ENCODE measurements around the gene COL7A1. TPM values are rescaled to one million over a fixed set of nuclear protein-coding genes. Genes with fewer than 3 reads are reported as not detected.
A peak's percentile ranks its signal among the peaks of the same experiment; 100 is the strongest.
"Not testable (repeated sequence)": the region's sequence is repeated elsewhere in the genome, so short reads cannot be mapped to it uniquely, and the experiment has no call there.

COL7A1 gene
- total RNA-seq, 2 experiments from 2014 or later = 1.0 to 1.6 TPM

DNA sequence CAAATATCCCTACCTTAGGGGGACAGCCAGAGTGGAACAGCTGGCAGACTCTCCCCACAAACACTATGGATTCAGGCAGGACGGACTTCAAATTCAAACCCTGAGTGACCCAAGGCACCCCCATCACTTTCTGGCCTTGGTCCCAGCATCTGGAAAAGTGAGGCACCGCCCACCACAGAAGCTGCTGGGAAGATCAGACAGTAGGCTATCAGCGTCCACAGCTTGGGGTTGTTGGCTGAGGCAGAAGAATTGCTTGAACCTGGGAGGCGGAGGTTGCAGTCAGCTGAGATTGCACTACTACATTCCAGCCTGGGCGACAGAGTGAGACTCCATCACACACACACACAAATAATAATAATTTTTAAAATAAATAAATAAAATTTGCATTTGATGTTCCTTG is 47.0 kb downstream of the COL7A1 start:
- Mint-ChIP-seq H3K4me3 (no peak overlapping the region), H3K9me3 (no peaks in the 10 kb centered on the region), H3K27me3 (no peaks in the 10 kb centered on the region), H3K36me3 (peaks cover 42% of the 10 kb centered on the region), H3K27ac (no peak overlapping the region), H3K4me1 (peaks cover 15% of the 10 kb centered on the region)
- DNase-seq = no peak
- no peak for ATAC-seq (ENCODE audit: low read depth)
- POLR2A ChIA-PET = interaction anchor here (1.4 kb wide), 1 partner anchor 76 kb away, joined by 4 read pairs; no protein-coding TSS in a partner anchor

DNA sequence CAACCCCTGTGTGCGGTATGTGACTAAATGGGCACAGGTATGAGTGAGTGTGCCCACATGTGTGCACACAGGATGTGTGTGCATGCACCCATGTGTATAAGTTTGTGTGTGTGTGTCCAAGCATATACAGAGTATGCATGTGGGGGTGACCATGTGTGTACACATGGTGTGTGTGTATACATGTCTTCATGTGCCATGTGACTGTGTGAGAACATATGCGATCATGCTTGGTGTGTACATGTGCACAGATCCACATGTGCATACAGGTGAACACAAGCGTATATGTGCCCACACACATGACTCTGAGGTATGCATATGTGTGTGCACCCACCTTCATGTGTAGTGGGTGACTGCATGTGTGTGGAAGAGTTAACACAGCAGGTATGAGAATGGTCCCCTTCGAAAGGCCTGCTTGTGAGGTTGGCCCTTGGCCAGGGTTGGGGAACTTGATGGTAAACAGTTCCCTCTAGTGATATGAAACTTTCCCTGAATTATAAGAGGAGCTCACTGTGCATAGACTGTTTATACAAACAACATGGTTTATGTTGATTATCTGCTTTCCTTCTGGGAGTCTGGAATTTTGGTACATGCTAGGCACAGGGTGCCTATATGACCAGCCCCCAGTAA is 48.8 kb downstream of the COL7A1 start:
- H3K27me3 Mint-ChIP-seq = no peaks in the 10 kb centered on the region
- no peak overlapping the region for H3K27ac Mint-ChIP-seq
- no peak overlapping the region for H3K4me3 Mint-ChIP-seq
- peaks cover 13% of the 10 kb centered on the region for H3K4me1 Mint-ChIP-seq
- no peak for DNase-seq
- ATAC-seq (ENCODE audit: low read depth) = no peak
- no peaks in the 10 kb centered on the region for H3K9me3 Mint-ChIP-seq
- POLR2A ChIA-PET = no interaction called here
- peaks cover 43% of the 10 kb centered on the region for H3K36me3 Mint-ChIP-seq

DNA sequence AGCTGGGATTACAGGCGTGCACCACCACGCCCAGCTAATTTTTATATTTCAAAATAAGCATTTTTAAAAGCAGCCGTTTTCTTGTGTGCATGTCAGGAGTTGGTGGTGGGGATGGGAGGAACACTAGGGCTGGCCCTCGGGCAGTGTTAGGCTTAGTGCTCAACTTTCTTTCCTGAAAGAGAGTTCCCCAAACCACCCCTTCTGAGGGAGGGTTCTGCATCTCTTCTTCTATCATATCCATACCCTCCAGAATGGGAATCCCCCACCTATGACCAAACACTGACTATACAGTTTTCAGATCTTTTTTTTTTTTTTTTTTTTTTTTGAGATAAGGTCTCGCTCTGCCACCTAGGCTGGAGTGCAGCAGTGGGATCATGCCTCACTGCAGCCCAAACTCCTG is 51.0 kb downstream of the COL7A1 start:
- Mint-ChIP-seq H3K4me3 (no peak overlapping the region), H3K36me3 (peaks cover 39% of the 10 kb centered on the region), H3K27ac (no peak overlapping the region), H3K27me3 (no peaks in the 10 kb centered on the region), H3K9me3 (no peaks in the 10 kb centered on the region), H3K4me1 (peaks cover 9% of the 10 kb centered on the region)
- ATAC-seq (ENCODE audit: low read depth) (no peak), DNase-seq (no peak)
- POLR2A ChIA-PET = no interaction called here

DNA sequence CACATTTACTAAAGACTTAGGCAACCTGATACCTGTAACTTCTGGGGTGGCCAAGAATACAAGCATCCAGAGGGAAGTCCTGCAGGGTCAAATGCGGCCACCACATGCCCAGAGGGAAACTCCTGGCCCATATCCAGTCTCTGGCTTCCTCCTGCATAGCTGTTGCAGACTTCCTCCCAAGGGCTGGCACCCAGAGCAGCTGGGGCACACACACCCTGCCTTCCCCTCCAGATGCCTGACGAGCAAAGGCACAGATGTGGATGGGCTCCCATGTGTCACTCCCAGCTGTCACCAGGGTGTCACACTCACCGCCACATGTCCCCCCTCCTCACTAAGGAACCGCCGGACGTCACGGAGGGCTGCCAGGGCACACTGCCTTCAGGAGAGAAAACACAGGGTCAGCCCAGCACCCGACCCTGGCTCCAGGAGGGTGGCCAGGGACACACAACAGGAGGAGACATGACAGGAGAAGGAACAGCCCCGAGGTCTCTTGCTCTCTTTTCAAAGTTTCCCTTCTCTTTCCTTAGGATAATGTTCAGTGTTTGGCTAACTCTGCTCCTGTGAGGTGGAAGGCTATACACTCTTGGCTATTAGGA is 51.8 kb downstream of the COL7A1 start:
- no peaks in the 10 kb centered on the region for H3K9me3 Mint-ChIP-seq
- peaks cover 39% of the 10 kb centered on the region for H3K36me3 Mint-ChIP-seq
- no peaks in the 10 kb centered on the region for H3K27me3 Mint-ChIP-seq
- H3K27ac Mint-ChIP-seq = peak overlapping the region; percentile 68
- ATAC-seq (ENCODE audit: low read depth) (no peak), DNase-seq (no peak)
- peaks cover 6% of the 10 kb centered on the region for H3K4me1 Mint-ChIP-seq
- POLR2A ChIA-PET = no interaction called here
- H3K4me3 Mint-ChIP-seq = no peak overlapping the region

DNA sequence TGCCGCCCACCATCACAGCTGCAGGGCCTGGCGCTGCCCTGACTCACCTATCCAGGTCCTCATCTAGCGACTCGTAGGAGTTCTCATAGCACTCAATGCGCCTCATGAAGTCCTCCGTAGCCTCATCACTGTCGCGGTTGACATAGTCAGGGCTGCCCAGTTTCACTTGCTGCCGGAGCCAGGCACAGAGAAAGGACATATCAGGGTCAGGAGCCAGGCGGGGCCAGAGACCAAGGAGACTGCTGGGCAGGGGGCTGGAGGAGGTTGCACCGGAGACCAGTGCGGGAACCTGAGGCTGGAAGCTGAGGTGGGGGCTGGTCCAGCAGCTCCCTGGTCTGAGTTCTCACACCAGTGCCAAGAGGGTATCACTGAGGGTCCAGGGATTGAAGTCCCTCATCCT is 56.7 kb downstream of the COL7A1 start:
- ATAC-seq (ENCODE audit: low read depth) (no peak), DNase-seq (no peak)
- no peak overlapping the region for H3K4me3 Mint-ChIP-seq
- peaks cover 11% of the 10 kb centered on the region for H3K4me1 Mint-ChIP-seq
- POLR2A ChIA-PET = no interaction called here
- H3K27ac Mint-ChIP-seq = no peak overlapping the region
- H3K36me3 Mint-ChIP-seq = peaks cover 40% of the 10 kb centered on the region
- no peaks in the 10 kb centered on the region for H3K9me3 Mint-ChIP-seq
- H3K27me3 Mint-ChIP-seq = no peaks in the 10 kb centered on the region

DNA sequence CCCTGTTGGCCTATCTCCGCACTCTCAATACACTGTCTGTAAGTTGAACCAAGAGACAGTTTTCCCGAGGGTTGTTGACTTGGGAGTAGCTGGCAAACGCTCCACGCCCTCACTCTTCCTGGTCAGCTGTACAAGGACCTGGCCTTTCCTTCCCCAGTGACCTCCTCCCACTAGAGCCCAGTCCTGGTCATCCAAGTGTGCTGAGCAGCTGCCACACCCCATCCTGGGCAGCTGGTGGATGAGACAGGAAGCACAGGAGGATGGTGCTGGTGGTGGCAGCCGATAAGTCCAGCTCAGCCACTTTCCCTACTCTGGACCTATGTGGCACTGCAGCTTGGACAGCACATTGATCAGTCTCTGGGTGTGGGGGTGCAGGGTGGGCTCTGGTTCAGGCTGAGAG is 58.3 kb downstream of the COL7A1 start:
- H3K27me3 Mint-ChIP-seq = no peaks in the 10 kb centered on the region
- DNase-seq (no peak), ATAC-seq (ENCODE audit: low read depth) (no peak)
- H3K4me1 Mint-ChIP-seq = peaks cover 12% of the 10 kb centered on the region
- H3K9me3 Mint-ChIP-seq = no peaks in the 10 kb centered on the region
- no peak overlapping the region for H3K4me3 Mint-ChIP-seq
- H3K27ac Mint-ChIP-seq = no peak overlapping the region
- POLR2A ChIA-PET = interaction anchor here (0.7 kb wide), 2 partner anchors 69 to 636 kb away, joined by 5 to 9 read pairs; no protein-coding TSS in a partner anchor
- peaks cover 42% of the 10 kb centered on the region for H3K36me3 Mint-ChIP-seq

DNA sequence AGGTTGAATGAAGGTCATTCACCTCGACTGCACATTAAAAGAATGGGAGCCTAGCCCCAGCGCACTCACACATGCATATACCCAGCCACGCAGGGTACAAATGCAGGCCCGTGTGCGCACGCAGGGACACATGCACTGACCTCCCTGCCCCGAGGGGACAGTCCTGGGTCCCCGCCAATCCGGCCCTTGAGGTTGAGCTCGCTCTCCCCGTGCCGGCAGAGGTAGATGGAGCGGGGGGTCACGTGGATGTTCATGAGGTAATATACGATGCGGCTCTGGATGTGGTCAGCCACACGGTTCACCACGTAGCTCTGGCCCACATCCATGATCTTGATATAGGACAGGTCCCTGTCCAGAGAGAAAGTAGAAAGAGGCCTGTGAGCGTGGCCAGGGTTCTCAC is 59.0 kb downstream of the COL7A1 start:
- Mint-ChIP-seq H3K4me3 (no peak overlapping the region), H3K4me1 (peaks cover 12% of the 10 kb centered on the region), H3K27me3 (no peaks in the 10 kb centered on the region), H3K9me3 (no peaks in the 10 kb centered on the region), H3K27ac (no peak overlapping the region), H3K36me3 (peaks cover 44% of the 10 kb centered on the region)
- ATAC-seq (ENCODE audit: low read depth) = no peak
- POLR2A ChIA-PET = no interaction called here
- DNase-seq = no peak

DNA sequence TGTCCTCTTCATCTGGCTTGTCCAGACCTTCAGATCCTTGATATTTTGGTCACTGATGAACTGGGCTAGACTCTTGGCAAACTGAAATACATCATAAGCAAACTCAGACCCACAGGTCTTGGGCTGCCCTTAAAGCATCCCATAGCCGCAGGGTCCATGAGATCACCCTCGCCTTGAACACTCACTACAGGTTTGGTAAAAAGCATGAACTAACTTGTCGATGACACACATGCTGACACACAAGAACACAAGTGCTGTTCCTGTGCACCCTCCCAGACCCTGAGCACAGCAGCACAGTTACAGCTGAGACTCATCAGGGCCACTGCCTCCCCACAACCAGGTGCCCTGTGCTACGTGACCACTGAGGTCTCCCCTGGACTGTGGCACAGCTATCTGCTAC is 59.6 kb downstream of the COL7A1 start:
- DNase-seq (no peak), ATAC-seq (ENCODE audit: low read depth) (no peak)
- POLR2A ChIA-PET = no interaction called here
- H3K4me3 Mint-ChIP-seq = no peak overlapping the region
- H3K9me3 Mint-ChIP-seq = no peaks in the 10 kb centered on the region
- no peak overlapping the region for H3K27ac Mint-ChIP-seq
- H3K36me3 Mint-ChIP-seq = peaks cover 47% of the 10 kb centered on the region
- no peaks in the 10 kb centered on the region for H3K27me3 Mint-ChIP-seq
- H3K4me1 Mint-ChIP-seq = peaks cover 12% of the 10 kb centered on the region

DNA sequence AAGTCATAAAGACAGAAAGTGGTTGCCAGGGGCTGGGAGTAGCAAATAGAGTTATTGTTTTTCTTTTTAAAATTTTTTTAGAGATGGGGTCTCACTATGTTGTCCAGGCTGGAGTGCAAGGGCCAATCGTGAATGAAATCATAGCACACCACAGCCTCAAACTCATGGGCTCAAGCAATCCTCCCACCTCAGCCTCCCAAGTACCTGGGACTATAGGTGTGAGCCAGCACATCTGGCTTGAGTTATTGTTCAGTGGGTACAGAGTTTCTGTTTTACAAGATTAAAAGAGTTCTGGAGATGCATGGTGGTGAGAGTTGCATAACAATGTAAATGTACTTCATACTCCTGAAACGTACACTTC is 62.2 kb downstream of the COL7A1 start:
- Mint-ChIP-seq H3K4me1 (peaks cover 9% of the 10 kb centered on the region), H3K36me3 (peaks cover 57% of the 10 kb centered on the region), H3K4me3 (no peak overlapping the region), H3K9me3 (no peaks in the 10 kb centered on the region), H3K27me3 (no peaks in the 10 kb centered on the region), H3K27ac (no peak overlapping the region)
- POLR2A ChIA-PET = no interaction called here
- DNase-seq (no peak), ATAC-seq (ENCODE audit: low read depth) (no peak)

DNA sequence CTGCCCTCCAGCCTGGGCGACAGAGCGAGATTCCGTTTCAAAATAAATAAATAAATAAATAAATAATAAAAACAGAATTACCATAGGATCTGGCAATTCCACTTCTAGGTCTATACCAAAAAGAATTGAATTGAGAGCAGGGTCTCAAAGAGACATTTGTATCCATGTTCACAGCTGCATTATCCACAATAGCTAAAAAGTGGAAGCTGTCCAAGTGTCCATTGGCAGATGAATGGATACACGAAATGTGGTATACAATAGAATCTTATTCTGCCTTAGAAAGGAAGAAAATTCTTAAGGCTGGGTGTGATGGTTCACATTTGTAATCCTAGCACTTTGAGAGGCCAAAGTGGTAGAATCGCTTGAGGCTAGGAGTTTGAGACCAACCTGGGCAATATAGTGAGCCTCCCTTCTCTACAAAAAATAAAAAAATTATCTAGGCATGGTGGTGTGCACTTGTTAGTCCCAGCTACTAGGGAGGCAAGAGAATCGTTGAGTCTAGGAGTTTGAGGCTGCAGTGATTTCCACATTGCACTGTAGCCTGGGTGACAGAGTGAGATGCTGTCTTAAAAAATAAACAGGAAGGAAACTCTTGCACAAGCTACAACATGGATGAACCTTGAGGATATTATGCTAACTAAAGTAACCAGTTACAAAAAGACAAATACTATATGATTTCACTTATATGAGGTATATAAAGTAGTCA is 62.7 kb downstream of the COL7A1 start:
- Mint-ChIP-seq H3K36me3 (peaks cover 59% of the 10 kb centered on the region), H3K4me1 (peaks cover 9% of the 10 kb centered on the region), H3K9me3 (no peaks in the 10 kb centered on the region), H3K4me3 (no peak overlapping the region), H3K27me3 (no peaks in the 10 kb centered on the region), H3K27ac (no peak overlapping the region)
- DNase-seq = no peak
- POLR2A ChIA-PET = no interaction called here
- no peak for ATAC-seq (ENCODE audit: low read depth)

DNA sequence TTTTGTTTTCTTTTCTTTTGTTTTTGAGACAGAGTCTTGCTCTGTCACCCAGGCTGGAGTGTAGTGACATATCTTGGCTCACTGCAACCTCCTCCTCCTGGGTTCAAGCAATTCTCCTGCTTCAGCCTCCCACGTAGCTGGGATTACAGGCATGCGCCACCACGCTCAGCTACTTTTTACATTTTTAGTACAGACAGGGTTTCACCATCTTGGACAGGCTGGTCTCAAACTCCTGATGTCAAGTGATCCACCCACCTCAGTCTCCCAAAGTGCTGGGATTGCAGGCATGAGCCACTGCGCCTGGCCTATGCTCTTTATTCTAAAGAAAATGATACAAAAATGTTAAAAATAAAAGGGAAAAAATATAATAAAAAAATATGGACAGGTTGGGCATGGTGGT is 64.4 kb downstream of the COL7A1 start:
- peaks cover 65% of the 10 kb centered on the region for H3K36me3 Mint-ChIP-seq

DNA sequence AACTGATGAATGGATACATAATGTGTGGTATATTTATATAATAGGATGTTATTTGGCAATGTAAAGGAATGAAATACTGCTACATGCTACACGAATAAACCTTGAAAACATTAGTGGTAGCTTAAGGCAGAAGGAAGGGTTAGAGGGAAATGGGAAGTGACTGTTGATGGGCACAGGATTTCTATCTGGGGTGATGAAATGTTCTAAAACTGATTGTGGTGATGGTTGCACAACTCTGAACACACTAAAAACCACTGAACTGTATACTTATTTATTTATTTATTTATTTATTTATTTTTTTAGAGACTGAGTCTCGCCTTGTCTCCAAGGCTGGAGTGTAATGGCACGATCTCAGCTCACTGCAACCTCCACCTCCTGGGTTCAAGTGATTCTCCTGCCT is 66.4 kb downstream of the COL7A1 start:
- H3K4me1 Mint-ChIP-seq = peaks cover 2% of the 10 kb centered on the region
- POLR2A ChIA-PET = interaction anchor here (0.6 kb wide), 1 partner anchor 21 kb away, joined by 3 read pairs; no protein-coding TSS in a partner anchor

More for the DNA sequence above, 64.4 kb downstream of the COL7A1 start:
- H3K4me1 Mint-ChIP-seq; DNase-seq; ATAC-seq (ENCODE audit: low read depth); H3K4me3 Mint-ChIP-seq; H3K9me3 Mint-ChIP-seq; H3K27ac Mint-ChIP-seq; H3K27me3 Mint-ChIP-seq; POLR2A ChIA-PET: not testable (repeated sequence)

DNA sequence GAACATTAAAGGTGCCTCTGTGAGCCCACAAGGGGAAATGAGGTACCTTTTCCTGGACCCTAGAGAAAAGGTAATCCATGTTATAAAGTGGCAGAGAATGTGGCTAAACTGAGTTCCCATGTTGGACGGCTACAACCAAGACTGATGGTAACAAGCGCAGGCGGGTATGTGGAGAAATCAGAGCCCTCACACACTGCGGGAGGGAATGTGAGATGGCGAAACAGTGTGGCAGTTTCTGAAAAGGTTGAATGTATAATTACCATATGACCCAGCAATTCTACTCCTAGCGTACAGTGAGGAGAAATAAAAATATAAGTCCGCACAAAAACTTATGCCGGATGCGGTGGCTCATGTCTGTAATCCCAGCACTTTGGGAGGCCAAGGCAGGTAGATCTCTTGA is 67.1 kb downstream of the COL7A1 start:
- no peak overlapping the region for H3K4me3 Mint-ChIP-seq
- no peak overlapping the region for H3K27ac Mint-ChIP-seq
- no peaks in the 10 kb centered on the region for H3K27me3 Mint-ChIP-seq
- DNase-seq (no peak), ATAC-seq (ENCODE audit: low read depth) (no peak)
- H3K9me3 Mint-ChIP-seq = no peaks in the 10 kb centered on the region
- POLR2A ChIA-PET = no interaction called here
- peaks cover under 1% of the 10 kb centered on the region for H3K4me1 Mint-ChIP-seq
- peaks cover 53% of the 10 kb centered on the region for H3K36me3 Mint-ChIP-seq

More for the DNA sequence above, 66.4 kb downstream of the COL7A1 start:
- H3K27me3 Mint-ChIP-seq = no peaks in the 10 kb centered on the region
- H3K36me3 Mint-ChIP-seq = peaks cover 53% of the 10 kb centered on the region
- ATAC-seq (ENCODE audit: low read depth) (no peak), DNase-seq (no peak)
- H3K9me3 Mint-ChIP-seq = no peaks in the 10 kb centered on the region
- no peak overlapping the region for H3K27ac Mint-ChIP-seq
- H3K4me3 Mint-ChIP-seq = no peak overlapping the region

DNA sequence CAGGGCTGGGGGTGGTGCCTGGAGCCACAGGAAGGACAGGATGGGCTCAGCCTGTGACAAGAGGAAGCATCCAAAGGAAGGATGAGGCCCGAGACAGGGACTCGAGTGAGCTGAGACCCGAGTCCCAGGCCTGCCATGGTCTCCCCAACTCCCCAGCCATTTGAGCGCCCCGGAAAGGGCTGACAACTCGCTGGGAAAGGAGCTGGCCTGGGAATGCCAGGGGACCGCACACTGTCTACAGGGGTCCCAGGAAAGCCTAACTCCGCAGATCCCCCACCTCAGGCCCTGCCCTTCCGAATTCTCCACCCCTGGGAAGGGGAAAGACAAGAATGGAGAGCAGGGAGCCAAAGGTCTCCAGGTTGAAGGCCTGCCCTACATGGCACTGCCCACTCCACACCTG is 70.2 kb downstream of the COL7A1 start:
- Mint-ChIP-seq H3K9me3 (no peaks in the 10 kb centered on the region), H3K27ac (peak overlapping the region; percentile 21), H3K4me3 (no peak overlapping the region), H3K27me3 (no peaks in the 10 kb centered on the region), H3K4me1 (peaks cover 4% of the 10 kb centered on the region), H3K36me3 (peaks cover 44% of the 10 kb centered on the region)
- DNase-seq (no peak), ATAC-seq (ENCODE audit: low read depth) (no peak)
- POLR2A ChIA-PET = no interaction called here

Measured in activated naive CD8-positive, alpha-beta T cell treated with anti-CD3 and anti-CD28 coated beads, Interleukin-2, amount 10 ng/mL, durations not matched to agents 7 days and 5 days (primary cell).